Lower lobe of right lung (tissue), 2 donors: ENCODE data around the gene DMD. TPM values are rescaled to one million over a fixed set of nuclear protein-coding genes. Genes with fewer than 3 reads are reported as not detected.

Experiments
- ATAC-seq, 2 donors: fragments of 200-7000 bp; cut with Tn5 transposase; one replicate each; pipeline ENCODE4 v1.9.1; 2020 to 2022; ENCODE audit warnings: mild to moderate bottlenecking in 2 of 2, moderate library complexity in 2 of 2
- DNase-seq: peaks from one replicate; pipeline ENCODE4 v3.0.0-alpha.2; 2020
- H3K27ac ChIP-seq: fragments of 200-600 bp; one replicate; pipeline ENCODE4 v1.8.0; 2022
- H3K27me3 ChIP-seq: fragments of 200-600 bp; one replicate; pipeline ENCODE4 v1.8.0; 2022; ENCODE audit warnings: low read depth
- H3K36me3 ChIP-seq: fragments of 200-600 bp; one replicate; pipeline ENCODE4 v1.8.0; 2022; ENCODE audit warnings: mild to moderate bottlenecking
- H3K4me1 ChIP-seq: fragments of 200-600 bp; one replicate; pipeline ENCODE4 v1.8.0; 2022
- H3K4me3 ChIP-seq: fragments of 200-600 bp; one replicate; pipeline ENCODE4 v1.8.0; 2022; ENCODE audit warnings: mild to moderate bottlenecking
- H3K9me3 ChIP-seq: fragments of 200-600 bp; one replicate; pipeline ENCODE4 v1.8.0; 2022
- intact Hi-C: fragments of 100-400 bp; cut with DNase I; formaldehyde crosslinking; loops from one replicate; pipeline ENCODE4 v1.11.0; 2022
- total RNA-seq: library from RNA; stranded (reverse); fragmentation: NEBNext Ultra II Directional; extraction: Animal tissue kit (Norgen Biotek cat#: 25700); gene quantifications from one replicate; pipeline ENCODE4 v1.2.1, GENCODE V29; 2021
- TF ChIP-seq, protein P1 (sequence below): fragments of 200-600 bp; IDR thresholded peaks from one replicate; pipeline ENCODE4 v1.8.0; 2022; ENCODE audit warnings: antibody characterized with exemption, mild to moderate bottlenecking
- donor health status: DM: no; HTN: yes; CAD: no; lungs with severe emphysema.

Gene DMD
- total RNA-seq, 1 donor from 2014 or later: 29.4 TPM

DNA sequence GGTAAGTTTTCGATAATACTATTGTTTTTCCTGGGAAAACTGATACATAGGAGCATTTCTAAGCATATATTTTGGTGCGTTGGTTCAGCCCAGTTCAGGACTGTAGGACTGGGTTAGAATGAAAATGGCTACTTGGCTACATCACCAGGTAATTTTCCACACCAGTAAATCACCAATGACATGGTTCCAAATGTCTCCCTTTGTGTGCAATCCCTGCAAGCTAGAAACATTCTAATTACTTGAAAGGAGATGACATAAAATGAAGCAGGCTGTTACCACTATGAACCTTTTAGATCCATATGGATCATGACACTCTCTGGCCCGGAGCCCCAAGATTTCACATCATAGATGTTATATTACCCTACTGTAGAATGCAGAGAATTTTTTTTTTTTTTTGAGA, 1562.1 kb downstream of the DMD start:
- H3K27me3 ChIP-seq: no peaks in the 10 kb centered on the region
- no peak overlapping the region for H3K4me3 ChIP-seq
- no peak overlapping the region for H3K27ac ChIP-seq
- ATAC-seq: no peak
- H3K4me1 ChIP-seq: no peaks in the 10 kb centered on the region
- no peaks in the 10 kb centered on the region for H3K36me3 ChIP-seq
- intact Hi-C loops: no loop called here
- H3K9me3 ChIP-seq: no peaks in the 10 kb centered on the region
- DNase-seq: no peak
- TF ChIP-seq, protein P1, sequence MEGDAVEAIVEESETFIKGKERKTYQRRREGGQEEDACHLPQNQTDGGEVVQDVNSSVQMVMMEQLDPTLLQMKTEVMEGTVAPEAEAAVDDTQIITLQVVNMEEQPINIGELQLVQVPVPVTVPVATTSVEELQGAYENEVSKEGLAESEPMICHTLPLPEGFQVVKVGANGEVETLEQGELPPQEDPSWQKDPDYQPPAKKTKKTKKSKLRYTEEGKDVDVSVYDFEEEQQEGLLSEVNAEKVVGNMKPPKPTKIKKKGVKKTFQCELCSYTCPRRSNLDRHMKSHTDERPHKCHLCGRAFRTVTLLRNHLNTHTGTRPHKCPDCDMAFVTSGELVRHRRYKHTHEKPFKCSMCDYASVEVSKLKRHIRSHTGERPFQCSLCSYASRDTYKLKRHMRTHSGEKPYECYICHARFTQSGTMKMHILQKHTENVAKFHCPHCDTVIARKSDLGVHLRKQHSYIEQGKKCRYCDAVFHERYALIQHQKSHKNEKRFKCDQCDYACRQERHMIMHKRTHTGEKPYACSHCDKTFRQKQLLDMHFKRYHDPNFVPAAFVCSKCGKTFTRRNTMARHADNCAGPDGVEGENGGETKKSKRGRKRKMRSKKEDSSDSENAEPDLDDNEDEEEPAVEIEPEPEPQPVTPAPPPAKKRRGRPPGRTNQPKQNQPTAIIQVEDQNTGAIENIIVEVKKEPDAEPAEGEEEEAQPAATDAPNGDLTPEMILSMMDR: no peak

DNA sequence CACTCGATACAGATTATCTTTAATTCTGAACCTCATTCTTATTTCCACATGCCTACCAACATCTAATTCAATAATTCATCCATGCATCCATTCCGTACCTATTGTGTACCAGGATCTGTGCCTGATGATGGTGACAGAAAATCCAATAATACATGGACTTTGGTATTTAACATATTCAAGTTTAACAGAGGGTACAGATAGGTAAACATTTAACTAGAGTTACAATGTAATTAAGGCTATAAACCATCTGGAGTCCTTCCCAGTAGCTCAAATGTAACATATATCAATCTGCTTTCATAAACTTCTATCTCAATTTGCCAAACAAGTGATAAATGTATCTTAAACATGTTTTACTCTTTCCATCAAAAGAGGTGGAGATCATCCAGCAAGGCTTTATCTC, 1578.0 kb downstream of the DMD start:
- Histone ChIP-seq H3K4me1 (no peaks in the 10 kb centered on the region), H3K36me3 (no peaks in the 10 kb centered on the region), H3K27ac (no peak overlapping the region), H3K4me3 (no peak overlapping the region), H3K9me3 (no peaks in the 10 kb centered on the region), H3K27me3 (no peaks in the 10 kb centered on the region)
- no peak for ATAC-seq
- intact Hi-C loops: no loop called here
- TF ChIP-seq, protein P1: no peak
- DNase-seq: no peak

DNA sequence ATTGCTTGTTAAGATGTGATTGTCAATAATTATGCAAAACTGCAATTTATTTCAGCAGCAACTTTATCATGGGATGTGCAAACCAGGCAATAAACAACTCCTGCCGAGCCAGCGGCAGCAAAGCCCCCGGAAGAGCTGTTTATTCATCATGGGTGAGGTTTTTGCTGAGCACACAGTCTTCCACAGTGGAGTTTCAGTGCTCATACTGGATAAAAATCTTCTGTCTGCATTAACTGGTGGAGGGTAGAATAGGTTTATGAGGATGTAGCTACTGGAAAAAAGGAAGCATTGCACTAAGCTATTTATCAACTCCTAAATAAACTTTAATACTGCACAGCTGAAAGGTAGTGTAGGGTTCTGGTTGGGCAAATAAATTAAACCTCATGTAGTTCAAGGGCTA, 1582.2 kb downstream of the DMD start:
- Histone ChIP-seq H3K9me3 (no peaks in the 10 kb centered on the region), H3K27me3 (no peaks in the 10 kb centered on the region), H3K4me1 (no peaks in the 10 kb centered on the region), H3K27ac (no peak overlapping the region), H3K4me3 (no peak overlapping the region), H3K36me3 (no peaks in the 10 kb centered on the region)
- intact Hi-C loops: no loop called here
- no peak for ATAC-seq
- DNase-seq: no peak
- TF ChIP-seq, protein P1: no peak

DNA sequence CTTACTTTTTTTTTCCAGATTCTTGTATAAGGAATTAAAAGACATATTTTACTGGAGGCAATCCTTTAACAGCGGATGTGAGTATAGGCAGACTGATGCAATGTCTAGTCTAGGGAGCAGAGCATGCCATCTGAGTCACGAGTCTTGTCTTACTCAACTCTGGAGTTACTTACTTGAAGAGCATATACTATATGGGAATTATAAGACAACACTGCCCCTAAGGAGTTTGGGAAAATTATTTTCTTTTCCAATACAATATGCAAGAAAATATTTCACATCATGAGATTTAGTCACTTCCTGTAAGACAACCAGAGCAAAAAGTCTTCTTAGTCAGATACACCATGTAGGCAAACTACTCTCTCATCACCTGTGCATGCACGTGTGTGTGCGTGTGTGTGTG, 1602.2 kb downstream of the DMD start:
- intact Hi-C loops: no loop called here
- no peaks in the 10 kb centered on the region for H3K9me3 ChIP-seq
- TF ChIP-seq, protein P1: no peak
- ATAC-seq (no peak), DNase-seq (no peak)
- H3K27me3 ChIP-seq: no peaks in the 10 kb centered on the region
- H3K36me3 ChIP-seq: no peaks in the 10 kb centered on the region
- no peak overlapping the region for H3K4me3 ChIP-seq
- no peak overlapping the region for H3K27ac ChIP-seq
- no peaks in the 10 kb centered on the region for H3K4me1 ChIP-seq

DNA sequence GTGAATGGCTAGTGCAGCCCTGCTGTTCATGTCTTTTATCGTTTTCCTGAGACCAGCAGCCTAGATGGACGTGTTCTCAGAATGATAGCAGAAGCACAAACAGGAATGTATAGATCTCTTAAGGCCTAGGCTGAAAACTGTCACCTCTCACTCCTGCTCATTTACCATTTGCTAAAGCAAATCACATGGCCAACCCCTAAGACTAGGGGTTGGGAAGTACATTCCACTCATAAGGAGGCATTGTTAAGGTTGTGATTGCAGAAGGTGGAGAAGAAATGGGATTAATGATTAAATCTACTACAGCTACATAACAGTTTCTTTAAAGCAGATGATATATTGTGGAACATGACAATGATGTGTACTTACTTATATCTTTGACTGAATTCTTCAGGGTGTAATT, 1602.7 kb downstream of the DMD start:
- Histone ChIP-seq H3K27me3 (no peaks in the 10 kb centered on the region), H3K36me3 (no peaks in the 10 kb centered on the region), H3K27ac (no peak overlapping the region), H3K9me3 (no peaks in the 10 kb centered on the region), H3K4me3 (no peak overlapping the region), H3K4me1 (no peaks in the 10 kb centered on the region)
- intact Hi-C loops: no loop called here
- no peak for DNase-seq
- TF ChIP-seq, protein P1: no peak
- no peak for ATAC-seq

DNA sequence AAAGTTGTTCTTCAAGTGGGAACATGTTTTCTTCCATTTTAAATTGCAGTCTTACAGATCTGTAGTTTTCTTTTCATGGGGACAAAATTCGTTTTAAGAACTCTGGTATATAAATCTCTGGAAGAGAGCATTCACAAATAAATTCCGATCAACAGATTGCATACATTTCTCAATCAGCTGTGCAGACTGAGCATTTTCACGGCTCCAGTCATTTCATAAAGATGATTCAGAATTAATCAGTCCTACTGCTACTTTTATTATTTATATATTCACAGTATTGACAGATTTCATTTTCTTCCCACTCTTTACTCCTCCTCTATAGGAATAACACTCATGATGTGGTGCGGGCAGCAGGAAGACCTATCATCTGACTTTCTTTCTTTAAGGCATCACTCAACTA, 1604.6 kb downstream of the DMD start:
- TF ChIP-seq, protein P1: no peak
- Histone ChIP-seq H3K4me3 (no peak overlapping the region), H3K4me1 (no peaks in the 10 kb centered on the region), H3K9me3 (no peaks in the 10 kb centered on the region), H3K27ac (no peak overlapping the region), H3K27me3 (no peaks in the 10 kb centered on the region), H3K36me3 (no peaks in the 10 kb centered on the region)
- DNase-seq (no peak), ATAC-seq (no peak)
- intact Hi-C loops: no loop called here
